HEK293T (cell line): ENCODE measurements around the gene FAM174B.

ENCODE experiments used
- ARNT ChIP-seq: fragments of 450-650 bp; IDR thresholded peaks from 2 replicates; pipeline ENCODE4 v1.6.1; 2017; ENCODE audit warnings: mild to moderate bottlenecking
- CTBP1 ChIP-seq: fragments of 450-650 bp; IDR thresholded peaks from 2 replicates; pipeline ENCODE4 v1.6.1; 2016; ENCODE audit warnings: borderline replicate concordance
- ELF4 ChIP-seq: fragments of 450-650 bp; IDR thresholded peaks from 2 replicates; pipeline ENCODE4 v1.6.1; 2017; ENCODE audit warnings: antibody characterized with exemption
- FOXM1 ChIP-seq: fragments of 450-650 bp; IDR thresholded peaks from 2 replicates; pipeline ENCODE4 v1.6.1; 2017; ENCODE audit warnings: mild to moderate bottlenecking, borderline replicate concordance
- HDGF ChIP-seq: fragments of 450-650 bp; IDR thresholded peaks from 2 replicates; pipeline ENCODE4 v1.6.1; 2017; ENCODE audit warnings: antibody characterized with exemption, borderline replicate concordance
- SP1 ChIP-seq: fragments of 450-650 bp; IDR thresholded peaks from 2 replicates; pipeline ENCODE4 v1.6.1; 2017

DNA sequence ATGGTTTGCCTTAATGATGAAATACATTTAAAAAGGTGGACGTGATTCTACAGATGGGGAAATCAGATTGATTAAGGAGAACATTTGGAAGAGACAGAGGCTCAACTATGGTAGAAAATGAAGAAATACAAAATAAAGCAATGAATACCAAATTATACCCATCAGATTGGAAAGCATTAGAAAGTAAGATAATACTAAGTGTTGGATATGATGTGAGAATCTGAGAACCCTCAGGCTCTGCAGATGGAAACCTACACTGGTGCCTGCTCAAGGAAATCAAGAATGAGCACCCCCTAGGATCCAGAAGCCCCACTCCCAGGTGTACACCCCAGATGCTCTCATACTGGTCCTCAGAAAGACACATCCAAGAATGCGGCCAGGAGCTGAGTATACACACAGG, 4.6 kb downstream of the FAM174B start:
- no peak for TF ChIP-seq ELF4
- no peak for TF ChIP-seq CTBP1
- no peak for TF ChIP-seq SP1
- TF ChIP-seq ARNT, result no peak
- no peak for TF ChIP-seq FOXM1
- no peak for TF ChIP-seq HDGF
